CD14-positive monocyte (primary cell): Measurements from ENCODE around the gene TSSK3. TPM values are rescaled to one million over a fixed set of nuclear protein-coding genes. Genes with fewer than 3 reads are reported as not detected.

Source experiments
- DNase-seq, 3 donors: peaks; one replicate each; pipeline ENCODE4 v3.0.0-alpha.2; 2011 to 2022
- H2AFZ ChIP-seq: 2 replicates; pipeline ENCODE4 v1.6.0; 2012; ENCODE audit warnings: mild to moderate bottlenecking, low read depth, low read length, inconsistent platforms; ENCODE audit not compliant: insufficient read depth, poor library complexity, severe bottlenecking
- H3K27ac ChIP-seq, 2 donors: 1 replicate in 1 of 2; 2 replicates in 1 of 2; pipeline ENCODE4 v1.5.1; 2012 to 2013; ENCODE audit warnings: low read length in 2 of 2, control low read depth in 1 of 2, inconsistent platforms in 1 of 2, low read depth in 1 of 2, mild to moderate bottlenecking in 1 of 2
- H3K27me3 ChIP-seq, 2 donors: one replicate each; pipeline versions ENCODE4 v1.6.0 to v1.6.1; 2011 to 2013; ENCODE audit warnings: low read length in 2 of 2; ENCODE audit not compliant: control insufficient read depth in 2 of 2, insufficient read depth in 2 of 2
- H3K36me3 ChIP-seq, 2 donors: replicated peaks in 1 of 2; 1 replicate in 1 of 2; 2 replicates in 1 of 2; pipeline versions ENCODE4 v1.5.1 to v1.6.1; 2012 to 2013; ENCODE audit warnings: low read length in 2 of 2, control low read depth in 1 of 2, inconsistent platforms in 1 of 2, mild to moderate bottlenecking in 1 of 2; ENCODE audit not compliant: insufficient read depth in 2 of 2, control insufficient read depth in 1 of 2
- H3K4me1 ChIP-seq, 2 donors: 1 replicate in 1 of 2; 2 replicates in 1 of 2; pipeline versions ENCODE4 v1.5.1 to v1.6.1; 2012 to 2013; ENCODE audit warnings: low read length in 2 of 2, control low read depth in 1 of 2, inconsistent platforms in 1 of 2, mild to moderate bottlenecking in 1 of 2, moderate library complexity in 1 of 2; ENCODE audit not compliant: insufficient read depth in 2 of 2, control insufficient read depth in 1 of 2
- H3K4me2 ChIP-seq: replicated peaks from 2 replicates; pipeline ENCODE3; 2012; ENCODE audit warnings: low read length, moderate library complexity, mild to moderate bottlenecking; ENCODE audit not compliant: poor library complexity, severe bottlenecking; ENCODE audit errors: extremely low read depth
- H3K4me3 ChIP-seq, 3 experiments: fragments of 200-600 bp in 1 of 3; sonication (generic) in 1 of 3; replicated peaks in 1 of 3; 1 replicate in 2 of 3; 2 replicates in 1 of 3; pipeline ENCODE4 v1.5.1; 2011 to 2013; ENCODE audit warnings: low read length in 3 of 3, mild to moderate bottlenecking in 3 of 3, control low read depth in 2 of 3, low read depth in 2 of 3, inconsistent platforms in 1 of 3, moderate library complexity in 1 of 3
- H3K79me2 ChIP-seq: 2 replicates; pipeline ENCODE4 v1.6.0; 2012; ENCODE audit warnings: mild to moderate bottlenecking, control low read depth, inconsistent platforms, low read length, moderate library complexity; ENCODE audit not compliant: insufficient read depth
- H3K9ac ChIP-seq: 2 replicates; pipeline ENCODE4 v1.6.0; 2017; ENCODE audit warnings: low read length, mild to moderate bottlenecking; ENCODE audit not compliant: insufficient read depth, poor library complexity, severe bottlenecking
- H3K9me3 ChIP-seq, 2 donors: replicated peaks in 1 of 2; 1 replicate in 1 of 2; 2 replicates in 1 of 2; pipeline versions ENCODE4 v1.5.1 to v1.6.1; 2012 to 2013; ENCODE audit warnings: low read length in 2 of 2, control low read depth in 1 of 2; ENCODE audit not compliant: control insufficient read depth in 1 of 2, insufficient read depth in 1 of 2
- H4K20me1 ChIP-seq: 2 replicates; pipeline ENCODE4 v1.6.0; 2012; ENCODE audit warnings: mild to moderate bottlenecking, low read length, control low read depth, moderate library complexity; ENCODE audit not compliant: insufficient read depth
- H3K27ac Mint-ChIP-seq, 7 donors: one replicate each; pipeline ENCODE4 v1.8.0; 2020; ENCODE audit warnings: mild to moderate bottlenecking in 7 of 7, mixed read lengths in 7 of 7, moderate library complexity in 6 of 7, inconsistent platforms in 2 of 7
- H3K27me3 Mint-ChIP-seq, 3 donors: one replicate each; pipeline ENCODE4 v1.8.0; 2021 to 2022; ENCODE audit warnings: low read depth in 3 of 3, mild to moderate bottlenecking in 3 of 3, mixed read lengths in 3 of 3, moderate library complexity in 3 of 3, inconsistent platforms in 1 of 3
- H3K36me3 Mint-ChIP-seq, 2 donors: one replicate each; pipeline ENCODE4 v1.8.0; 2020; ENCODE audit warnings: mixed read lengths in 2 of 2, inconsistent platforms in 1 of 2, mild to moderate bottlenecking in 1 of 2
- H3K4me1 Mint-ChIP-seq: one replicate; pipeline ENCODE4 v1.8.0; 2020; ENCODE audit warnings: mild to moderate bottlenecking, mixed read lengths
- H3K4me3 Mint-ChIP-seq, 2 donors: one replicate each; pipeline ENCODE4 v1.8.0; 2020; ENCODE audit warnings: mild to moderate bottlenecking in 2 of 2, mixed read lengths in 2 of 2, moderate library complexity in 1 of 2
- H3K9me3 Mint-ChIP-seq, 7 donors: one replicate each; pipeline ENCODE4 v1.8.0; 2020 to 2022; ENCODE audit warnings: mixed read lengths in 7 of 7, mild to moderate bottlenecking in 6 of 7, moderate library complexity in 6 of 7, inconsistent platforms in 2 of 7
- CTCF ChIP-seq: fragments of 200-600 bp; IDR thresholded peaks from one replicate; pipeline ENCODE4 v1.8.0; 2022; ENCODE audit warnings: antibody characterized with exemption, mild to moderate bottlenecking
- WGBS: methylation state at CpG from one replicate; pipeline ENCODE4 v1.1.5; 2013; ENCODE audit warnings: missing lambda C conversion rate; ENCODE audit not compliant: insufficient coverage; 5-methylcytosine and 5-hydroxymethylcytosine counted together
- intact Hi-C, 2 donors: fragments of 100-400 bp; cut with micrococcal nuclease; formaldehyde crosslinking; loops; one replicate each; pipeline versions ENCODE4 v1.15.0 to v1.15.1; 2023
- polyA plus RNA-seq, 3 donors: library from polyadenylated mRNA; depleted of rRNA in 1 of 3; unstranded in 2 of 3; stranded (reverse) in 1 of 3; fragments of 300-500 nt in 2 of 3; fragments of >200 nt in 1 of 3; fragmentation: Illumina TruSeq in 2 of 3; gene quantifications; 1 replicate in 2 of 3; 2 replicates in 1 of 3; pipeline ENCODE4 v1.2.3, GENCODE V29; 2012 to 2021

TSSK3 gene
- polyA plus RNA-seq, 3 donors, result 0.35 to 1.1 (median 0.65) TPM

DNA sequence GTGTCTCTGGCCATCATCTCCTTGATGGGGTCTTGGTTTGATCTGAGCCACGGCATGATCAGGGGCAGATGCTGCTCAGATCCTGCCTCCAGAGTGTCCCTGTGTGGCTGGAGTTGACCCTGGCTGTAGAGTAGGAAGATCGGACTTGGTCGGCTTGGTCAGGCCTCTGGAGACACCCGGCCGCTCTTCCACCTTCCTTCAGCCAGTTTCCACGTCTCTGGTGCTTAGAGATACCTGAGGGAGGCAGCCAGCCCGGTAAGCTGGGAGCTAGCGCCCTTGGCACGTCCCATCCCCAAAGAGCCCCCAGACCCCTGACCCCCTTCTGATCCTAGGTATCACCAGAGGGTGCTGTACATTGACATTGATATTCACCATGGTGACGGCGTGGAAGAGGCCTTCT lies 35.1 kb upstream of the TSSK3 start:
- WGBS, result 96% methylated on average over 9 of the region's 11 CpGs
- H3K36me3 Mint-ChIP-seq, result peaks cover 84 to 97% of the 10 kb centered on the region in 2 donors

DNA sequence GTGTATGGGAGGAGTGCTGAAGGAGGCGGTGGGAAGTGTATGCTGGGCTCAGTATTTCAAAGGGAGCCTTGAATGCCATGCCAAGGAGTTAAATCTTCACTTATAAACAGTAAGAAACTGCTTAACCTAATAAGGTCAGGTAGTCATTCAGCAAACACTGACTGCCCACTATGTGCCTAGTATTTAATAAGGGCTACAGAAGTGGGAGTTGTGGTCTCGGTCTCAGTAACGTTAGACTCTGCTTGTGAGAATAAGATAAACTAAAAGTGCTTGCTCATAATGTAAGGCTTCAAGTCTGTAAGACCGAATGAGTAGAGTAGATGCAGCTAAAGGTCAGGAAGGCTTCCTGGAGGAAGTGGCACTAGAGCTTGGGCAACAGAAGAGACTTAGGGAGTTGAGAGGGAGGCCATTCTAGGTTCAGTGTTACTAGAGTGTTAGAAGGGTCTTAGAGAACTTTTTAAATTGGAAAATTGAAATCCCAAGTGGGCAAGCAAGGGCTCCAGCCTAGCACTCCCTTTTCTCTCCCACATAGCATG lies 32.3 kb upstream of the TSSK3 start:
- Histone ChIP-seq H3K9me3 (no peaks in the 10 kb centered on the region), H4K20me1 (peaks cover 59% of the 10 kb centered on the region), H3K9ac (no peak overlapping the region), H3K4me2 (no peak overlapping the region), H3K27ac (no peak overlapping the region), H3K36me3 (peaks cover 80 to 91% of the 10 kb centered on the region in 2 donors), H3K4me3 (no peak overlapping the region), H2AFZ (no peak overlapping the region), H3K27me3 (peaks cover 7 to 15% of the 10 kb centered on the region in 2 donors), H3K4me1 (peaks cover 6 to 8% of the 10 kb centered on the region in 2 donors), H3K79me2 (no peaks in the 10 kb centered on the region)
- WGBS, result 90% methylated on average over 3 of the region's 4 CpGs
- H3K27ac Mint-ChIP-seq, result no peak overlapping the region
- H3K27me3 Mint-ChIP-seq, result peaks cover 14 to 18% (median 14%) of the 10 kb centered on the region in 3 donors
- peaks cover 0 to 5% (median 3%) of the 10 kb centered on the region in 7 donors for H3K9me3 Mint-ChIP-seq
- peaks cover 91% of the 10 kb centered on the region in 2 donors for H3K36me3 Mint-ChIP-seq
- H3K4me1 Mint-ChIP-seq, result peaks cover 12% of the 10 kb centered on the region
- no peak overlapping the region for H3K4me3 Mint-ChIP-seq
- no peak for TF ChIP-seq CTCF
- DNase-seq, result no peak
- intact Hi-C loops, result loop anchor here in 1 of 2 donors (5.0 kb wide), 1 partner anchor 42 kb away; no protein-coding TSS in a partner anchor

More for the DNA sequence above, 35.1 kb upstream of the TSSK3 start:
- peaks cover 2 to 4% (median 3%) of the 10 kb centered on the region in 3 donors for H3K27me3 Mint-ChIP-seq
- Histone ChIP-seq H3K27ac (no peak overlapping the region), H3K79me2 (no peaks in the 10 kb centered on the region), H3K4me3 (no peak overlapping the region), H3K4me1 (no peaks in the 10 kb centered on the region), H2AFZ (no peak overlapping the region), H4K20me1 (peaks cover 39% of the 10 kb centered on the region), H3K4me2 (no peak overlapping the region), H3K36me3 (peaks cover 81 to 97% of the 10 kb centered on the region in 2 donors), H3K9ac (no peak overlapping the region), H3K9me3 (no peaks in the 10 kb centered on the region), H3K27me3 (no peaks in the 10 kb centered on the region)
- no peak for TF ChIP-seq CTCF
- H3K4me3 Mint-ChIP-seq, result no peak overlapping the region
- no peak for DNase-seq
- H3K9me3 Mint-ChIP-seq, result no peaks in the 10 kb centered on the region
- H3K4me1 Mint-ChIP-seq, result no peaks in the 10 kb centered on the region
- no peak overlapping the region for H3K27ac Mint-ChIP-seq
- intact Hi-C loops, result no loop called here
